ENCODE results near the gene TSC22D1.

The TSC22D1 gene

GRCh38 chr13:44449999-44450821 is 125.9 kb downstream of the TSC22D1 start:
- no peak for DNase-seq

- DNase-seq, result no peak
Observed at GRCh38 chr13:44448875-44449274, 127.3 kb downstream of the TSC22D1 start.

DNA sequence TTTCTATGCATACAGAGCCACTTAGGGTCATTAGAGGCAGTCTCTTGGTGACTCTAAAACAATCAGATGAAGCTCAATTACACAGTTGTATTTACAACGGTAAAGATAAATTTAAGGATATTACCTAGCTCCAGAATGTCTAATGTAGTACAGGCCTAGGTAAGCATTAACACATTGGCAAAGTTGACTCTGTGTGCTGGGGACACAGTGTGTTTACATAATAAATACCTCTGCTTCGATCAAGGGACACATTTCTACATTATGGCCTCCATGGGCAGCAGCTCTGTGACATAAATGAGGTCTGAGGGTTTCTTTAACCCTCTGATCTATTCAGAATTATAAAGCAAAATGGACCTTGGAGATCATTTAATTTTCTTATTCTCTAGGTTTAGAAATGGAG is 127.8 kb downstream of the TSC22D1 start:
- DNase-seq, result no peak

DNA sequence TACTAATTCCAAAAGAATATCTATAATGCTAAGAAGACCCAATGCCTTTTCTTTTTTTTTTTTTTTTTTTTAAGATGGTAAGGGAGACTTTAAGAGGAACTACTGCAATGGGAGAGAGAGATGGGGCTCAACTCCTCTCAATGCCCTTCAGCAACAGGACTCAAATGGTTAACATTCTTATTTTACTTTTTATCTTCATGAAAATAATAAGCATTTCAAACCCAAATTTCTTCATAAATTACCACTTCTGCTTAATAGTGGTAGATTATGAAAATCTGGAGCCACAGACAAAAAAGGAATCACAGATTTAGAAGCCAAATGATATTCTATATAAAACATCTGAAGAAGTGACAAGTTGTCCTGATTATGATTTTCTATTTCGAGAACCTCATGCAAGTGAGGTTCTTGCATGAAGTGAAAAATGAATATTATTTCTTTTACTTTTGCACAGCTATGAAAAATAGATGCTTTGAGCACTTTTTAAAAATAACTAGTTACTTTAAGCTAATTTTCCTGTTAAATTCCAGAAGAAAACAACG is 128.3 kb downstream of the TSC22D1 start:
- no peak for DNase-seq

- DNase-seq, result no peak
Observed at GRCh38 chr13:44440046-44440608, 136.0 kb downstream of the TSC22D1 start.

DNA sequence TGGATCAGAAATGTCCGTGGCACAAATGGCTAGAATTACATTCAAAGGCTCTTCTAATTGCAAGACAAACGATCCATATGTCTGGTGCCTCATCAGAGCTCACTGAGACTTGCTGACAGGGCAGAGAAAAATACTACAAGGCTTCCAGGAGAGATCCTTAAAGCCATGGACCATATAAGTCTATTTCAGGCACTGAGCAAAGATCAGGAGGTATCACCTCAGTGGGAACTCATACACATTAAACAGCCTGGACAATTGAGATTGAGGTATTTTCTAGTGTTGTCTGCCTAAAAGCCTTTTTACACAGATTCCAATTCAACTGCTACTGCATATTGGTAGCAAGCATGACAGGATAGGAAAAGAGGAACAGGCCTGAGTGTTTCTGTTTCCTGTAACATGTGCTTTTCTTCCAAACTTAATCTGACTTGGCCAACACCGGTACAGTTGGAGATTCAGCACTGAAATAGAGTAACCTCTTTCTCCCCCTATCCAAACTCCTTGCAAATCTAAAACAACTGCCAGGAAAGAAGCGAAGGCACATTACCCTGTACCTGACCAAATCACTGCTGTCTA is 136.6 kb downstream of the TSC22D1 start:
- DNase-seq, result no peak

- no peak for DNase-seq
Observed at GRCh38 chr13:44438234-44438579, 137.9 kb downstream of the TSC22D1 start.

DNA sequence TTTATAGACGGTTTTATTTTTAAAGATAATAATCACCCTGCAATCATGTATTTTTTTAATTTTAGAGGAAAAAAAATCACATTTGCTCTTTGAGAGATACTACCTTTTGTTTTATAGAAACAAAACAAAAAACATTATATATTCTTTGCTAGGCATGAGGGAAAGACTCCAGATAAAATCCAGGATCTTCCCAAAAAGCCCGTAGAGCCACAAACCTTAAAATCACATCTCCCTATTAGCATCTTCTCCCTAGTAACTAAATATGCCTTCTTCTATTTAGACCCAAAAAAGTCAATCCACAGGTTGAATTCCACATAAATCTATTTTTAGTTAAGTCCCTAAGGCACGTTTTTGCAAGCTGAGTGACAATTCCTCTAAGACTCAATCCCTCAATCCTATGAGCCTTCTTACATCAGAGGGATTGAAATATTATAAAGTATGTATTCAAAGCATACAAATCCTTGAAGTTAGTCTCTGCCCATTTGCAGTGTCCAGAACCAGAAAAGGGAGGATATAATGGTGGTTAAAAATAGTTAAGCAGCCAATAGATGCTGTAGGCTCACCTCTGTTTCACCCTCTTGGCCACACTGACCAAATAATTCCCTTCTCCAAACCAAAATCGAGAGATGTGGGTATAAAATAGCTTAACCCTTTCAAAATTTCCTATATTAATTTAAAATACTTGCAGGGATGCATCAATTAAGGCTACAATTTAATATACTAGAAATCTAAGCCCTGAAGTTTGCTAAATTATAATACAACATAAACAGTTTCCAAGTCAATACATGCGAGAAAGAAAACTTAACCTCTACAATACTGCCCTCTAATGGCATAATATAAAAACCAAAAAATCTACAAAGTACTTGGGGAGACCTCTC is 138.5 kb downstream of the TSC22D1 start:
- peak; percentile 32 for DNase-seq

GRCh38 chr13:44436589-44437337 is 139.4 kb downstream of the TSC22D1 start:
- peak; percentile 94 for DNase-seq

DNA sequence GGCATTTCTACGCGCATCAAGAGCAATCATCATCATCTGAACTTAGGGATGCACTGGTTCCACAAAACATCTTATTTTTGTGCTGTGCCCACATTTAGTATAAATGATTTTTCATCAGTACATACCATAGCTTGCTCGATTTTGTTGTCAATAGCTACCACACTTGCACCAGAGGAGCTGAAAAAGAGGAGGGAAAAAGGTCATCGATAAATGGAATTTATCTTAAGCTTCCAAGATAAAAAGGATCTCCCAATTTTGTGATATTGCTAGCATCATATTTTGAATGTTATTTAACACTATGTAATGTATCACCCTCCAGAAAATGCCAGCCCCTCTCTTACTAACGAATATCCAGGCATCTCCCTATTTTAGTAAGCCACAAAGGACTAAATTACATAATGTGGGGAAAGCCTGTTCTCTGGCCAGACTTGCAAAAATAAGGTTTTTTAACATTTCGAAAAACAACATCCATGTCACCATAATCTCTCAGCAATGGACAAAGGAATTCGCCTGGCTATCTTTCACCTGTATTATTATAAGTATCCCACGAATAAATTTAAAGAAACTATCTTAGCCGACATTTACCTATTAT is 140.1 kb downstream of the TSC22D1 start:
- no peak for DNase-seq

DNA sequence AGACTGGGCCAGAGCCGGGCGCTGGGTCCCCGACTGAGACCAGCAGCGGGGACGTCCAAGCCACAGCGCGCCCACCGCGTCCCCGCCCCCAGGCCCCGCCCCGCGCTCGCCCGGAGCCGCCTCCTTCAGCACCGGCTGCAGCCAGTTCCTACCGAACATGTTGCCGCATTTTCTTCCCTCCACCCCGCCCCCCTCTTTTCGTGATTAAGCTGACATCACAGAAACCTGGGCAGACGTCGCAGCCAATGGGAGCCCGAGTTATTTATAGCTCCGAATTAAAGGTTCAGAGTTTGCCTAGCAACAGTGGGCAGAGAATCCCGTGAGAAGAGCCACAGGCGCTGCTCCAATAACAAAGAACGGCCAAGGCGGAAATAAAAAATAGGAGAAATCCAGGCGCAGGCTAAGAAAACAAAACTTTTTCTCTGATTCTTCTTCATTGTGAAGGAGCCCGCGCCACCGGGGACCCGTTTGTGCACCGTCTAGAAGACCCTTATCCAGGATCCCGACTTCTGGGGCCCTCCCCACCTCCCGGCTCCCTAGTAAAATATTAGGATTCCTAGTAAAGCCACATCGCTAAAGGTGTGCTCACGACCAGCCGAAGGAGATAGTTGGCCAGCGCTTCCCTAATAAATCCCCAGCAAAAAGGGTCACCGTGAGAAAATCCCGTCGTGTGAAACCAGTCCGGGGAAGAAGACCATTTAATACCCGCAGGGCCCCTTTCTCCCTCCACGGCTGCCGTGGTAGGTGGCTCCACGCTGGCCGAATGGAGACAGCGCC is 140.8 kb downstream of the TSC22D1 start:
- DNase-seq, result peak; percentile 98

DNA sequence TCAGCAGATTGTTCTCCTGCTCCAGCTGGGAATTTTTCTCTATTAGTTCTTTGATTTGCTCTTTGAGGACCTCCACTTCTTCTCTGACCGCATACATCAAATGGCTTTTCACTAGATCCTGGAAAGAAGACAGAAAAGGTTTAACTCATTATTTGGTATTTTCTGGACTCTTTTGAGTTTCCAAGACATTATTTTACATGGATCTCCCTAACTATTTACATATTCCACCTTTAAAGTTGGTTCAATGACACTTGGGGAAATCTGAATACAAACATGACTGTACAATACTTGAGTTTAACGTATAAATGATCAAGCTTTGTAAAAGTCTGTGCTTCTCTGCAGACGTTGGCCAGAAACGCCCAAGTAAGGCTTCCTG is 141.4 kb downstream of the TSC22D1 start:
- no peak for DNase-seq

- no peak for DNase-seq
Observed at GRCh38 chr13:44433863-44434765, 142.0 kb downstream of the TSC22D1 start.

DNA sequence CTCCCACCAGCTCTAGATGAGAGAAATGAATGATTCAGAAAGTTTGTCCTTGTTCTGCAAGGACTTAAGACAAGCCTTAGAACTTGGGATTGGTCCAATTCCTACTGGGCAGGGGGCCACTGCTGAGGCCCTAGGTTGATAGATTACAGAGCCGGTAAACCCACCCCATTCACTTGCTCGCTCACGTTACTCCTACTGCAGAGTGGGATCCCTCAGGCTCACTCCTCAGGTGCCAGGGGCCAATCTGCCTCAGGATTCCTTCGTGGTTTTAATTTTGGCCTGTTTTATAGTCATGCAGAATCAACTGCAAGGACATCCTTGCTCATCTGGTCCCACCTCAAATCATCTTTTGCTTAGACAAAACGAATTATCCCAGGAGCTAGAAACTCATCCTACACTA is 143.5 kb downstream of the TSC22D1 start:
- no peak for DNase-seq

GRCh38 chr13:44431150-44431549 is 145.0 kb downstream of the TSC22D1 start:
- no peak for DNase-seq

DNA sequence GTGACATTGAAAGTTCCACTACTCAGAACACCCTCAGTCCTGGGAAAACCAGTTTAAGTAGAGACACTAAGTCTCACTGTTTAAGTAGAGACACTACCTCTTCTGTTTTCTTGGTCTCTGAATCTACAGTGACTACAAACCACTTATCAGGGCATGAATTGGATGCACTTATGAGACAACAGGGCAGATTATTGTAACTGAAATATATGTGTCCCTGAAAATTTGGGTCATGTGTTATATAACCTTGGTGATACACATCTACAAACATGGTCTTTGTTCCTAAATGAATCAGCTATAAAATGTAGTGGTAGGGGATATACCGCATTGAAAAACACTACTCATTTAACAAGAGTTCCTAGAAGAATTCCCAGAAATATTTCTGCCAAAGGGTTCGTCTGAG is 146.8 kb downstream of the TSC22D1 start:
- no peak for DNase-seq

- DNase-seq, result no peak
Observed at GRCh38 chr13:44426461-44426860, 149.7 kb downstream of the TSC22D1 start.

GRCh38 chr13:44425815-44426078 is 150.4 kb downstream of the TSC22D1 start:
- no peak for DNase-seq

- peak; percentile 74 for DNase-seq
Observed at GRCh38 chr13:44425041-44425814, 150.9 kb downstream of the TSC22D1 start.

GRCh38 chr13:44423824-44424223 is 152.3 kb downstream of the TSC22D1 start:
- no peak for DNase-seq
